Osteocyte (in vitro differentiated cells): Measurements from ENCODE around the gene DAZAP1. TPM values are rescaled to one million over a fixed set of nuclear protein-coding genes. Genes with fewer than 3 reads are reported as not detected.

ENCODE experiments used
- DNase-seq: peaks from one replicate; pipeline ENCODE4 v3.0.0; 2021; ENCODE audit warnings: mixed read lengths; ENCODE audit not compliant: unreplicated experiment; ENCODE audit errors: extremely low spot score
- H3K27ac Mint-ChIP-seq: one replicate; pipeline ENCODE4 v1.8.0; 2021; ENCODE audit warnings: mild to moderate bottlenecking, mixed read lengths; ENCODE audit not compliant: unreplicated experiment
- H3K27me3 Mint-ChIP-seq: one replicate; pipeline ENCODE4 v1.8.0; 2021; ENCODE audit warnings: mixed read lengths; ENCODE audit not compliant: unreplicated experiment
- H3K36me3 Mint-ChIP-seq: one replicate; pipeline ENCODE4 v1.8.0; 2021; ENCODE audit warnings: mixed read lengths; ENCODE audit not compliant: unreplicated experiment
- H3K4me1 Mint-ChIP-seq: one replicate; pipeline ENCODE4 v1.8.0; 2021; ENCODE audit warnings: mixed read lengths; ENCODE audit not compliant: unreplicated experiment
- H3K4me3 Mint-ChIP-seq: one replicate; pipeline ENCODE4 v1.8.0; 2021; ENCODE audit warnings: mild to moderate bottlenecking, moderate library complexity, mixed read lengths; ENCODE audit not compliant: unreplicated experiment
- H3K9me3 Mint-ChIP-seq: one replicate; pipeline ENCODE4 v1.8.0; 2021; ENCODE audit warnings: mixed read lengths; ENCODE audit not compliant: unreplicated experiment
- CTCF ChIP-seq: fragments of 200-600 bp; sonication (generic); IDR thresholded peaks from 2 replicates; pipeline ENCODE4 v1.5.0; 2021; ENCODE audit warnings: antibody characterized with exemption, mild to moderate bottlenecking, moderate library complexity
- total RNA-seq: library from RNA; stranded (reverse); gene quantifications from 2 replicates; pipeline ENCODE4 v1.2.1, GENCODE V29; 2021

Gene DAZAP1
- total RNA-seq, 1 donor from 2014 or later: 101 TPM

DNA sequence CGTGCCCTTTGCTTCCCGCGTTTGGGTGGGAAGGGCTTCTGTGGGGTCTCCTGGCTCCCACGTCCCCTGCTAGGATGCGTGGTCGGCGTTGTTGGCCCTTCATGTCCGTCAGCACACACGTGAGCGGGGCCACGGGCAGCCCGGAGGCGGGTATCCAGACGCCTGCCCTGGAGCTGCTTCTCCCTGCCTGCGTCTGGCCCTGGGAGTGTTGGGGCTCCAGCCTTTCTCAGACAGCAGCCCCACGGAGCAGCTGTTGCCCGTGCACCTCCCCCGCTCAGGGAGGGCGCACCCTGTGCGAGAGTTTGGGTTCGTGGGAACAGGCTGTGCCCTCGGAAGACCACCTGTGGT is 14.5 kb downstream of the DAZAP1 start:
- TF ChIP-seq CTCF: no peak
- no peak for DNase-seq

DNA sequence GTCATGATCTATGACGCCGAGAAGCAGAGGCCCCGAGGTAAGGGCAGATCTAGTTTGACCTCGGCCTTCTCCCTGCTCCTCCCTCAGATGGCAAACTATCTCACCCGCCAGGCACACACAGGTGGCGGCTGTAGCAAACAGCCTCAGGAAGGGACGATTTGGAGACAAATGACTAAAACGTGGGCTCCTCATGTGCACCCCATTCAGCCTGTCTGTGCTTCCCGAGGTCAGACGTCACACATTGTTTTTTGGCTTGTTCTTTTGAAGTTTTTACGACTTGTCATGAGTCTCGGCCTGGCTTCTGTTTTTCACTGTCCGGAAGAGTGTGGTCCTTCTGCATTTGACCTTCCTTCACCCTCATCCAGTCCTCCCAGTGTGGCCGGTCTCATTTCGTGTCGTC is 15.0 kb downstream of the DAZAP1 start:
- no peak for TF ChIP-seq CTCF

More for the DNA sequence above, 14.5 kb downstream of the DAZAP1 start:
- Mint-ChIP-seq H3K27me3 (no peaks in the 10 kb centered on the region), H3K4me3 (no peak overlapping the region), H3K9me3 (no peaks in the 10 kb centered on the region), H3K36me3 (peaks cover 27% of the 10 kb centered on the region), H3K27ac (no peak overlapping the region), H3K4me1 (peaks cover 11% of the 10 kb centered on the region)

GRCh38 chr19:1422943-1423342 is 15.6 kb downstream of the DAZAP1 start:
- peaks cover 3% of the 10 kb centered on the region for H3K4me1 Mint-ChIP-seq
- TF ChIP-seq CTCF: no peak
- no peaks in the 10 kb centered on the region for H3K27me3 Mint-ChIP-seq
- H3K4me3 Mint-ChIP-seq: no peak overlapping the region
- H3K36me3 Mint-ChIP-seq: peaks cover 25% of the 10 kb centered on the region
- no peaks in the 10 kb centered on the region for H3K9me3 Mint-ChIP-seq
- no peak for DNase-seq
- H3K27ac Mint-ChIP-seq: no peak overlapping the region

More for the DNA sequence above, 15.0 kb downstream of the DAZAP1 start:
- Mint-ChIP-seq H3K4me3 (no peak overlapping the region), H3K27me3 (no peaks in the 10 kb centered on the region), H3K4me1 (peaks cover 7% of the 10 kb centered on the region), H3K36me3 (peaks cover 27% of the 10 kb centered on the region), H3K9me3 (no peaks in the 10 kb centered on the region), H3K27ac (no peak overlapping the region)
- DNase-seq: no peak

DNA sequence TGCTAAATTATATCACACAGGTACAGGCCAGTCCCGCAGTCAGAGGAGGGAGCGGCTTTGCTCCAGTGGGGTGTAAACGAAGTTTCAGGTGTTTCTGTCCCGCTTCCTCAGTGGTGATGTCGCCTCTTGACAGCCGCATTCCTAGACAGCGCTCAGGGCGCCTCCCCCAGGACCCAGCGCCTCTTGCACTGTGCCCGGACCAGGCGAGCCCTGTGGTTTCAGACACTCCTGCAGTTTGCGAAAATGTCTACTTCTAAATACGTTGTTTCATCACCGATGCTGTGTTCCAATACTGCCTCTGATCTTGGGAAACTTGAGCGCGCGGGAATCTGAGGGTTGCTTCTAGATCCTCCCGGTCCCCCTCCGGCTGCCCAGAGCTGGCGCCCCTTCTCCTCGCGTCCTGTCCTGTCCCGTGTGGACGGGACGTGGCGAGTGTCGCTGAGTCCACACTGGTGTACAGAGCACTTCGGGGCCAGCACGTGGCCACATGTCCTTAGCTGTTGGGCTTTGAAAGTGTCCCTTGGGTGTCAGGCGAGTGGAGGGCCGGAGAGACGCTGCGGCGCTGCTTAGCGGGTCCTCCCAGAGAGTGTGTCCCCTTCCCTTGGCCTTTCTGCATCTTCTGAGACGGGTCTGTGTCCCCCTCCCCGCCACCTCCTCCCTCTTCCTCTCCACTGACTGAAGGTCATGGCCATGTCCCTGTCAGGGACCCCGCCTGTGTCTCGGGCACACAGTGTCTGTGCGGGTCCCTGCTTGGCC is 16.2 kb downstream of the DAZAP1 start:
- TF ChIP-seq CTCF: no peak
- H3K36me3 Mint-ChIP-seq: peaks cover 25% of the 10 kb centered on the region
- H3K27me3 Mint-ChIP-seq: no peaks in the 10 kb centered on the region
- H3K4me1 Mint-ChIP-seq: peaks cover 3% of the 10 kb centered on the region
- no peak overlapping the region for H3K4me3 Mint-ChIP-seq
- DNase-seq: no peak
- no peak overlapping the region for H3K27ac Mint-ChIP-seq
- no peaks in the 10 kb centered on the region for H3K9me3 Mint-ChIP-seq

DNA sequence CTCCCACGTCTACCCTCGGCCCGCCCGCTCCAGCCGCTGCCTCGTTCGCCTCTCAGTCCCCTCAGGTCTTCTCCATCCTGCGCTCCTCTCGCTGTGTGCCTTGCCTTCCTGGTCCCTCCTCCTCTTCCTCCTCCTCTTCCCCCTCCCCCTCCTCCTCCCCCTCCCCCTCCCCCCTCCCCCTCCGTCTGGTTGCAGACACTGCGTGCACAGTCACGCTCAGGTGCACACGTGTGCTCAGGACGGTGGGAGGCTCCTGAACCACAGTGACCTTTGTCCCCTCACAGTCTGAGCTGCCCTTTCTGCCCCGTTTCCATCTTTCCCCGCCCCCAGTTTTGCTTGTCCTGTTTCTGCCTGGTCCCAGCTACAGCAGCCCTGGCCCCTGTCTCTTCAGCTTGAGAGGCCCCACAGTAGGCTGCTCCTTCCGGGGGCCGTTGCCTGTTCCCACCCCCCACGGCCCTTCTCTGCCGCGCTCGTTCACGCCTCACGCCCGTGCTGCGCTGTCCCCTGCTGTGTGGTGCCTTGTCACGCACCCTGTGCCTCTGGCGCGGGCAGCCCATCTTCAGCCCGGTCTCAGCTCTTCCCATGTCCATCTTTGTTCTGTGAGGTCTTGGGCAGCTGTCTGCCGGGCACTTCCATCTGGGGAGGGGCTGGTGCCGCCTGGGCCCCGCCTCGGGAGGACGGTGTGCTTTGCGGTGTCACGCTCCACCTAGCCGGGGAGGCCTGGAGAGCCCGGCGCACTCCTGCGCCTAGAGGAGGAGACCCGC is 17.0 kb downstream of the DAZAP1 start:
- H3K4me1 Mint-ChIP-seq: no peaks in the 10 kb centered on the region
- no peaks in the 10 kb centered on the region for H3K9me3 Mint-ChIP-seq
- H3K36me3 Mint-ChIP-seq: peaks cover 23% of the 10 kb centered on the region
- no peak overlapping the region for H3K4me3 Mint-ChIP-seq
- TF ChIP-seq CTCF: no peak
- no peak overlapping the region for H3K27ac Mint-ChIP-seq
- DNase-seq: no peak
- no peaks in the 10 kb centered on the region for H3K27me3 Mint-ChIP-seq
